Subcutaneous preadipocyte (primary cell): ENCODE measurements around the gene NUPR2. TPM values are rescaled to one million over a fixed set of nuclear protein-coding genes. Genes with fewer than 3 reads are reported as not detected.

Experiments used
- total RNA-seq: library from RNA; depleted of rRNA; stranded (reverse); fragments of >200 nt; gene quantifications from 2 replicates; pipeline ENCODE4 v1.2.3, GENCODE V29; 2012

The NUPR2 gene
- not detected in 2 replicates for total RNA-seq

GRCh38 chr7:56115852-56116538 is at the start of gene NUPR2:
TSS of gene NUPR2 (minus strand) at chr7:56116417. CDS start at chr7:56116314, 103 bp downstream.

DNA sequence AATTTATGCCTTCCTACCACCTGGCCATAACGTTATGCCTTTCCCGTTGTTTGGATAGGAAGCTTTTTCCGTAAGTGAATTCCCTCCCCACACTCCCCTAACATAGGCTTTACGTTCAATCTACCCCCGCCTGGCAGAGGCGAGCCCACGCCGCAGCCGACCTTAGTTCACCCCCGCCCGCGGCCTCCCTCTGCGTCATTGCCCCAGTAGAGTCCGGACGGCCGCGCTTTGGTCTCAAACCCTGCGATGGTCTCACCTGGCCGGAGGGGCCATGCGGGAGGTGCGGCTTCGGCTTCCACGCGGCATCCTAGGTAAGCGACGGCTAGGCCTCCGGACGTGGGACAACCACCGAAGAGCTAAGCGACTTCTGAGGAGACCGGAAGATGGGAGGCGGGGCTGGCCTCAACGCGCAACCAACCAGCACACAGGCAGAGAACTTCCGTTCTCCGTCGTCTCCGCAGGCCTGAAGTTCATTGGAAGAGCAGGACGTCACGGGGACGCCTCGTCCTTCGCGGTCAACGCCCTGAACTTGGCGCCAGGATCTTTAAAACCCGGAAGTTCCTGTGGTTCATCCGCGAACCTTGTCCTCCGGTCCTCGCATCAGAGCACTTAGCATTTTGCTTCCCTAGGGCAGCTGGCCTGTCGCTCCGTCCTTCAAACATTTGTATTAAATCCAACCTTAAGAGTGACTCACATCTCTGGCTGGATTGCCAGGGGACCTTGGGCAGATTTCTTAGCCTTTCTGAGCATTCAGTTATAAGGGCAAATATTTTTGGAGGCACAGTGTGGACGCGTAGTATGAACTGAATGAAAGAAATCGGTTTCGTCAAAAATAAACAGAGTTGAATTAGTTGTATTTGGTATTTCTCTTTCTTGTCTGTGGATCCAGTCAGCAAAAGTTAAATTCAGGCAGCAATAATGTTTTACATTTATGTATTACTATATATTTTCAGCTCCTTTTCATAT is 9.8 kb downstream of the NUPR2 start, which contains the start of gene CHCHD2:
TSS of gene CHCHD2 (minus strand) at position 369 of the 966 bp plus-strand sequence. CDS start at position 306, 63 bp downstream.

DNA sequence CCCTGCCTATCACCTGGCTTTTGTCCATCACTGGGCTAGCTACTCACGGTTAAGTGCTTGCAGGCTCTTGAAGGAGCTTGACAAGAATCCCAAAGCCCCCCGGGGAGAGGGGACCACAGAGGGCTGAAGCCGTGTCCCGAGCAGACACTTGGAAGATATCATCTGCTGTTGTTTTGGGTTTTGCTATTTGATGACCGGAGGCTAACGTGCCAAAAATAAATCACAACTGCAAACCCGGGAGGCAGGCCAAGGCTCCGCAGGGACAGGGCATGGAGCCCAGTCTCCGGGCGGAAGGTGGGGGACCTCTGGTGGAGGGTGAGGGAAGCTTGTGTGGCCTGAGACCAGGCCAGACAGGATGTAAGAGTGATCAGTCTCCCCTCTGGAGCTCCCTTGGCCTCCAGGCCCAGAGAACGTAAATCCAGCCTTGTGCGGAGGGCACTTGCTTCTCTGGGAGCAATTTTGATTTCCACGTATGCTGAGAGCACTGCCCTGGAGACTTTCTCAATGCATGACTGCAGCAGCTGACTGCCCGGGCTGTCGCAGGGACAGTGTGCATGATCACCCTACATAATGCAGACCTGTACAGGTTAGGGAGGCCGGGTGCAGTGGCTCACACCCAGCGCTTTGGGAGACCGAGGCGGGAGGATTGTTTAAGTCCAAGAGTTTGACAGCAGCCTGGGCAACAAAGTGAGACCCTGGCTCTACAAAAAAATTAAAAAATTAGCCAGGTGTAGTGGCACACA is 23.3 kb downstream of the NUPR2 start, which contains the start of gene PHKG1:
TSS of gene PHKG1 (minus strand) at position 164 of the 743 bp plus-strand sequence. CDS start 4,011 bp downstream, outside the sequence.

Other genes starting within 250 kb of the NUPR2 start
- 0.73 and 1.6 TPM in 2 replicates for gene ZNF713, start 229.0 kb downstream of the NUPR2 start, total RNA-seq
- gene MRPS17, start 164.5 kb downstream of the NUPR2 start, total RNA-seq: 12.9 and 15.2 TPM in 2 replicates
- 38.7 and 47.4 TPM in 2 replicates for gene NIPSNAP2, start 151.8 kb downstream of the NUPR2 start, total RNA-seq
- gene PSPH, start 65.0 kb downstream of the NUPR2 start, total RNA-seq: 44.5 and 53.2 TPM in 2 replicates
- 202 and 249 TPM in 2 replicates for gene CCT6A, start 64.7 kb downstream of the NUPR2 start, total RNA-seq
- gene SUMF2, start 52.1 kb downstream of the NUPR2 start, total RNA-seq: 153 and 177 TPM in 2 replicates
- 1.2 and 1.8 TPM in 2 replicates for gene PHKG1, start 23.5 kb downstream of the NUPR2 start, total RNA-seq
- gene CHCHD2, start 9.9 kb downstream of the NUPR2 start, total RNA-seq: 241 and 324 TPM in 2 replicates